Central memory CD8-positive, alpha-beta T cell (primary cell): ENCODE measurements around the gene PECR.

Experiments used
- ATAC-seq: fragments of 150-1000 bp; cut with Tn5 transposase; replicated peaks from 2 replicates; pipeline ENCODE4 v1.10.0; 2022; ENCODE audit warnings: mild to moderate bottlenecking, moderate FRiP score, moderate number of reproducible peaks; ENCODE audit not compliant: poor library complexity, severe bottlenecking; ENCODE audit errors: extremely low read depth
- DNase-seq, 2 donors: peaks; one replicate each; pipeline ENCODE4 v3.0.0; 2021; ENCODE audit warnings: low spot score in 2 of 2
- H3K27ac Mint-ChIP-seq: one replicate; pipeline ENCODE4 v1.8.0; 2022; ENCODE audit warnings: low read depth, mild to moderate bottlenecking, moderate library complexity, mixed read lengths
- H3K27me3 Mint-ChIP-seq: one replicate; pipeline ENCODE4 v1.8.0; 2022; ENCODE audit warnings: mixed read lengths
- H3K36me3 Mint-ChIP-seq: one replicate; pipeline ENCODE4 v1.8.0; 2022; ENCODE audit warnings: mild to moderate bottlenecking, moderate library complexity, mixed read lengths; ENCODE audit not compliant: insufficient read depth
- H3K4me1 Mint-ChIP-seq: one replicate; pipeline ENCODE4 v1.8.0; 2022; ENCODE audit warnings: mixed read lengths
- H3K4me3 Mint-ChIP-seq: one replicate; pipeline ENCODE4 v1.8.0; 2022; ENCODE audit warnings: mild to moderate bottlenecking, moderate library complexity, mixed read lengths
- H3K9me3 Mint-ChIP-seq: one replicate; pipeline ENCODE4 v1.8.0; 2022; ENCODE audit warnings: mixed read lengths

PECR gene

DNA sequence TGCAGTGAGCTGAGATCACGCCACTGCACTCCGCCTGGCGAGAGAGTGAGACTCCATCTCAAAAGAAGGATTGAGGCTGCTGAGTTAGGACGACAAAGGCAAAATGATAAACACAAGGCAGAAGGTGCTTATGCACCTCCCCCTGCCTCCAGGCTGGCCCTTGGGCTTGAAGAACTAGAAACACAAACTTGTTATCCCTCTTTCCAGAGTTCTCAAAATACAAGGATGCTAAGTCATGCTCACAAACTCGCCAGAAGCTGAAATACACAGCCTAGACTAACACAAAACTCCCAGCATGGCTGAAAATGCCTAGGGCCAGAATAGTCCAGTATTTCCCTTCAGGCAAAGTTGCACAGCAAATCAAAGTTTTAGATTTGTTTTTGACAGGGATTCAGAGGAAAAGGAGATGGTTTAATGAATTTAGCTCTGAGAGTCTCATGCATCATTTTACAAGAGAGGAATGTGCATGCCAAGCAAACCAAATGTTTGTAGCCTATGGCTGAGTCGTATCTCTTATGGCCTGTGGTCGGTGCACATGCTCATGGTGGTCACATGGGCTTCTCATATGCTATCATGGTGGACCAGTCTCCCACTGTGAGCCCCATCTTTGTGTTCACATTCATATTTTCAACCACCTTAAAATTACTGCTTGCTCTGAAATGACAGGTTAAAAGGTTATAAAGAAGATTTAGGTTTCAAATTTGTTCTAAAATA lies 52.0 kb downstream of the PECR start:
- no peak for DNase-seq
- no peaks in the 10 kb centered on the region for H3K27me3 Mint-ChIP-seq
- H3K27ac Mint-ChIP-seq: no peak overlapping the region
- H3K4me3 Mint-ChIP-seq: no peak overlapping the region
- no peaks in the 10 kb centered on the region for H3K4me1 Mint-ChIP-seq
- H3K36me3 Mint-ChIP-seq: peaks cover 3% of the 10 kb centered on the region
- ATAC-seq: no peak
- H3K9me3 Mint-ChIP-seq: no peaks in the 10 kb centered on the region

DNA sequence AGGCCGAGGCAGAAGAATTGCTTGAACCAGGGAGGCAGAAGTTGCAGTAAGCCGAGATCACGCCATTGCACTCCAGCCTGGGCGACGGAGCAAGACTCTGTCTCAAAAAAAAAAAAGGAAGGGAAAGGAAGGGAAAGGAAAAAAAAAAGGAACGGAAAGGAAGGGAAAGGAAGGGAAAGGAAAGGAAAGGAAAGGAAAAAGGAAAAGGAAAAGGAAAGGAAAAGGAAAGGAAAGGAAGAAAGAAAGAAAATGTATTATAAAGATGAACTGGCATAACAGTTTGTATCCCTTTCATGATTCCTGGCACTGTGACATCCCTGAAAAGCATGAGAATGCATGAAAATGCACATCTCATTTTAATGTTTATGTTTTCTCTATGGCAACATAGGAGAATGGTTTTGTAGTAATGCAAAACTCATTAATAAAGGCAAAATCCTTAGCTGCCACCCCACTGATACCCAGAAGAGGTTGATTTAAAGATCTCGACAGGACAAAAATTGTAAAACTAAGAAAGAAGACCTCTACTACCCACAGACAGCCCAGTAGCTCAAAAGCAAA lies 56.8 kb downstream of the PECR start:
- Mint-ChIP-seq H3K4me1 (peaks cover 5% of the 10 kb centered on the region), H3K27me3 (no peaks in the 10 kb centered on the region), H3K9me3 (no peaks in the 10 kb centered on the region), H3K4me3 (no peak overlapping the region), H3K27ac (no peak overlapping the region), H3K36me3 (peaks cover 4% of the 10 kb centered on the region)
- ATAC-seq: no peak
- no peak for DNase-seq

DNA sequence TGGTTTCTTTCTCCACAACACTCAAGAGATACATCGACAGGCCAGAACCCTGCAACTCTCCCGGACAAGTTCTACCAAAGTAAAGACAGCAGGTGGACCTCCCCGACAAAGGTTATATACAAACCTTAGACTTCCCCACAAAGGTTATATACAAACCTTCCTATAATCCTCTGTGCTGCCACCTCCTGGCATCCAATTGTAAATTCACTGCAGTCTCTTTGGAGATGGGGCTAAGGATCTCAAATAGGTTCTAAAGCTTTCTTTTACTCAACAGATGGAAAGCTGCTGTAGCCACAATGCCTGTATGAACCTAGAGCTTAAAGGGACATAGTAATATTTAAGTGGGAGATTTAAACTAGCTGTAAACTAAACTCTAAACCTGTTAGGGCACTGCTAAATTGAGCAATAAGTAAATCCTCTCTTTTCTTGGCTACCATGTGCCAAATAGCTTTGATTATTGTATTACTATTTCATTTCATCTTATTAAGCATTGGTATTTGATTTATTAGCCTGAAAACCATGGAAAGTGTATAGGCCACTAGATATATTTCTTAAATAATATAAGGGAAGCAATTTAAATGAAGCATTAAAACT lies 58.5 kb downstream of the PECR start:
- H3K4me3 Mint-ChIP-seq: no peak overlapping the region
- H3K27me3 Mint-ChIP-seq: no peaks in the 10 kb centered on the region
- no peak overlapping the region for H3K27ac Mint-ChIP-seq
- DNase-seq (peak in 1 of 2 donors; percentile 21), ATAC-seq (peak; percentile 49)
- H3K9me3 Mint-ChIP-seq: no peaks in the 10 kb centered on the region
- H3K4me1 Mint-ChIP-seq: peaks cover 5% of the 10 kb centered on the region
- H3K36me3 Mint-ChIP-seq: peaks cover 4% of the 10 kb centered on the region

DNA sequence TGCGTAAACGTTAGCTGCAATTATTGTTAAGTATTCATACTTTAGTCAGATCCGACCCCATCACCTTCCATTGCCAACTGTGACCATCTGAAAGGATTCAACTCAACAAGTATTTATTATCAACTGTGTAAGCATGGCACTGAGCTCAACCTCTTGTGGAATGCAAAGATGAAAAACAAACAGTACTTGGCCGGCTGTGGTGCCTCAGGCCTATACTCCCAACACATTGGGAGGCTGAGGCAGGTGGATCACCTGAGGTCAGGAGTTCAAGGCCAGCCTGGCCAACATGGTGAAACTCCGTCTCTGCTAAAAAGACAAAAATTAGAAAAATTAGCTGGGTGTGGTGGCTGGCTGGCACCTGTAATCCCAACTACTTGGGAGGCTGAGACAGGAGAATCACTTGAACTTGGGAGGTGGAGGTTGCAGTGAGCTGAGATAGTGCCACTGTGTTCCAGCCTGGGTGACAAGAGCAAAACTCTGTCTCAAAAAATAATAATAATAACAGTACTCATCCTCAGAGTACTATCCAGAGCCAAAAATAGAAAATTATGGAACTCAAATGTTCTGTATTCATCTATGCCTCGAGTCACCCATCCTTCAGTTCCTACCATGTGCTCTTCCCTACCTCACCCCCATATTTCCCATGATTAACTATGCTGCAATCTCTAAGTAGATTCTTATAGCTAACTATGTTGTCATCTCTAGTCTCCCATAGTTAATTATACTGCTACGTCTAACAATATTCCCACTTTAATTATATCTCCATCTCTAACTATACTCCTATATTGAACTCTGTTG lies 59.6 kb downstream of the PECR start:
- ATAC-seq: no peak
- no peaks in the 10 kb centered on the region for H3K27me3 Mint-ChIP-seq
- DNase-seq: no peak
- no peaks in the 10 kb centered on the region for H3K9me3 Mint-ChIP-seq
- H3K27ac Mint-ChIP-seq: no peak overlapping the region
- H3K36me3 Mint-ChIP-seq: peaks cover 2% of the 10 kb centered on the region
- H3K4me3 Mint-ChIP-seq: no peak overlapping the region
- peaks cover 10% of the 10 kb centered on the region for H3K4me1 Mint-ChIP-seq

DNA sequence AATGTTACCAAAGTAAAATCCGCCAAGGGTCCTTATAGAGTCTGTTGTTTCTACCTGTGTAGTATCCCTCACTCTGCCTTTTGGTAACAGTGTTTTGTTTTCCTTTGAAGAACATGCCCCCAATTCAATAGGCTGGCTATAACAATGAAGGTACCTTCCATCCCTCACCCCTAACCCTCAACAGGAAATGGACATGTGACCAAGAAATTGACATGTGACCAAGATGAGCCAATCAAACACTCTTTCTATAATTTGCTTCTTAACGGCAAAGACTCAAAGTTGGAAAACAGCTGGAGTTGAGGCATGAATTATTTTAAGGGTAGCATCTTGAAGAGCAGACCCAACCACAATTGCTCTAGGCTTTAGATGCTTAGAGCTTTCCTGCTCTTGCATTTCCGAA lies 62.9 kb downstream of the PECR start:
- DNase-seq: no peak
- Mint-ChIP-seq H3K4me1 (peaks cover 38% of the 10 kb centered on the region), H3K27ac (no peak overlapping the region), H3K36me3 (peaks cover 6% of the 10 kb centered on the region), H3K9me3 (no peaks in the 10 kb centered on the region), H3K4me3 (no peak overlapping the region), H3K27me3 (no peaks in the 10 kb centered on the region)
- no peak for ATAC-seq

DNA sequence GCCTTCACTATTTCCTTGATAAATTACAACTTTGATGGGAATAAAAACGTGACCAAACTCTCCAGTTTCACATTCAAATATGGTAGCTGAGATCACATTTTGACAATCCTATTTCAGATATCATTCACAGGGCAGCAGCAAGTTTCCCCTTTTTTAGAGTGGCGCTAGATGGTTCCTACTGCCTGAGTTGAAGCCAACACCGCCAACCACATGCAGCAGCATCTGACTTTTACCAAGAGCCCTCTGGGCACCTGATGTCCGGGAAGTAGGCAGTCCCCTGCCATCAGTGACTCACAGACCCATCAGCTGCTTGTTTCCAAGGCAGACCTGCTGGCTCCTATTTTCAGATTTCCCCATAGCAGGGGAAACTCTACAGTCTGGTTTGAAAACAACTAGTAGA lies 64.2 kb downstream of the PECR start:
- H3K9me3 Mint-ChIP-seq: no peaks in the 10 kb centered on the region
- no peaks in the 10 kb centered on the region for H3K27me3 Mint-ChIP-seq
- peak overlapping the region; percentile 29 for H3K4me3 Mint-ChIP-seq
- no peak for DNase-seq
- H3K36me3 Mint-ChIP-seq: peaks cover 8% of the 10 kb centered on the region
- H3K27ac Mint-ChIP-seq: peak overlapping the region; percentile 93
- H3K4me1 Mint-ChIP-seq: peaks cover 45% of the 10 kb centered on the region
- ATAC-seq: no peak

DNA sequence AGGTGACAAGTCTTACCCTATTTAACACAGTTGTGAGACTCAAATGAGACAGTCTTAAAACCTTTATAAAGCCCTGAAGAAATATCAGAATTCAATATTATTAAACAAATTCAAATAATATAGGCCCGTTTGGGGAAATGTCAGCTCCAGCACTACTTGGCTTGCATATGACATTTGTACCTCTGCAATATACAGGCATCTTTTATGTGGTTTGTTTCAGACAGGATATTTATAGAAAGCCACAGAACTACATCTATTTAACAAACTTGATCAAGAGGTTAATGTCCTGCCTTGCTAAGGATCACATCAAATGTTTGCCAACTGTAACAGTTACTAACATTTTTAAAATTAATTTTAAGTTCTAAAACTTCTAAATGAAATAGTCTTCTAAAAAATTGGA lies 65.0 kb downstream of the PECR start:
- peak; percentile 53 for ATAC-seq

DNA sequence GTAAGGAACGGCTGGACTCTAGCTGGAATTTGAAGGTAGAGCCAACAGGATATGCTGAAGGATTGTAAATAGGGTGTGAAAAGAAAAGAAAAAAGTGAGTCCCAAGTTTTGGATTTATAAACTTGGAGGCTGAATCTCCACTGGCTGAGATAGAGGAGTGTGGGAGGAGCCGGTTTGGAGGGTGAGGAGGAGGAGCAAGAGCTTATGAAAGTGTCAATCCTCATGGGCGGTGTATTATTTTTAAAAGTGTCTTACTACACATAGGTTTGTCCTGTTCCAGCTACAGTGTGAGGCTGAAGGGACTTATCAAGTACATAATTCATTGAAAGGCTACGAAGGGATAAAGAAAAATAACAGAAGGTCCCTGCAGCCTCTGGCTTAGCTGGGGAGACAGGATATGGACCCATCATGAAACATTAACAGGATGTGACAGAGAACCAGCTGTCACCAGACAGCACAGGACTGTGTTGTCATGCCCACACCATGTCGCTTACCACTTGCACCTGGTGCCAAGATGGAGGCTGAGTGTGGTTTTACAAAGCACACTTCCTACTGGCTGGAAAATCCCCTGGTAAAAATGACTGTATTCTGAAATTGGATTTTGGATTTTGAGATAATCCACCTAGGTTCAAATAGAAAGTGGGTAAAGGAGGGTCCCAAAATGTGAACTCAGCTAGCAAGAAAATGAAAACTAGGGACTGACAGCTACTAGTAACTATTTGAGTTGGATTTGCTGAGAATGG lies 65.7 kb downstream of the PECR start:
- peaks cover 58% of the 10 kb centered on the region for H3K4me1 Mint-ChIP-seq
- DNase-seq (peak in 1 of 2 donors; percentile 54), ATAC-seq (peak; percentile 92)

More for the DNA sequence above, 65.0 kb downstream of the PECR start:
- Mint-ChIP-seq H3K27ac (peak overlapping the region; percentile 93), H3K4me1 (peaks cover 53% of the 10 kb centered on the region), H3K27me3 (no peaks in the 10 kb centered on the region), H3K9me3 (no peaks in the 10 kb centered on the region), H3K4me3 (peak overlapping the region; percentile 43), H3K36me3 (peaks cover 8% of the 10 kb centered on the region)
- DNase-seq: no peak

DNA sequence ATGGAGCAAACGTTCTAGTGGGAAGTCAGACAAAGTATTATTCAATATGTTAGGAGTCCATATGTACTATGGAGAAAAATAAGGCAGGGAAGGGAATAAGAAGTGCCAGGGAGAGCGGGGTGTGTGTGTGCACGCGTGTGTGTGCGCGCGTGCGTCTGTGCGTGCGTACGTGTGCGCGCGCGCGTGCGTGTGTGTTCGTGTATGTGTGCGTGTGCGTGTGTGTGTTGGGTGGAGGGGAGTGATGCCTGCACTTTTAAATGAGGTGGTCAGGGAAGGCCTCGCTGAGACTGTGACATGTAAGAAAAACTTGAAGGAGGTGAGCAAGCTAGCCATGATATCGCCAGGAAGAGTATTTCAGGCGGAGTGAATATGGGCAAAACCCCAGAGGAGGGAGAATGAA lies 66.6 kb downstream of the PECR start:
- Mint-ChIP-seq H3K36me3 (peaks cover 6% of the 10 kb centered on the region), H3K27ac (peak overlapping the region; percentile 93)

More for the DNA sequence above, 65.7 kb downstream of the PECR start:
- no peaks in the 10 kb centered on the region for H3K9me3 Mint-ChIP-seq
- peak overlapping the region; percentile 43 for H3K4me3 Mint-ChIP-seq
- H3K36me3 Mint-ChIP-seq: peaks cover 6% of the 10 kb centered on the region
- H3K27me3 Mint-ChIP-seq: no peaks in the 10 kb centered on the region
- H3K27ac Mint-ChIP-seq: peak overlapping the region; percentile 93

DNA sequence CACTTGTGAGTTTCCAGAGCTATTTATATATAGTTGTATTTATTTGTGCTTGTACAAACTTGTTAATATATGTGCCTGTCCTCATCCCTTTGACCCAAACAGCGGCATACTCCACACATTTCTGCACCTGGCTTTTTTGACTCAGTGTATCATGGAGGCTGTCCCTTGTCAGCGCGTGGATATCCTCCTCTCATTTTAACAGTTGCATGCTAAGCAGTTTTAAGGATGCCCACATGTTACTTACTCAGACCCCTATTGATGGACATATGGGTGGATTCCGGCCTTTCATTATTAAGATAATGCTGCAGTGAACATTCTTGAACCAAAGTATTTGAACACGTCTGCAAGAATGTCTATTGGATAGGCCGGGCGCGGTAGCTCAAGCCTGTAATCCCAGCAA lies 67.6 kb downstream of the PECR start:
- Mint-ChIP-seq H3K9me3 (no peaks in the 10 kb centered on the region), H3K4me1 (peaks cover 58% of the 10 kb centered on the region), H3K27me3 (no peaks in the 10 kb centered on the region), H3K4me3 (peak overlapping the region; percentile 87), H3K27ac (no peak overlapping the region), H3K36me3 (peaks cover 6% of the 10 kb centered on the region)
- ATAC-seq (no peak), DNase-seq (no peak)

More for the DNA sequence above, 66.6 kb downstream of the PECR start:
- Mint-ChIP-seq H3K27me3 (no peaks in the 10 kb centered on the region), H3K4me3 (peak overlapping the region; percentile 43), H3K9me3 (no peaks in the 10 kb centered on the region), H3K4me1 (peaks cover 58% of the 10 kb centered on the region)
- no peak for DNase-seq
- ATAC-seq: no peak

DNA sequence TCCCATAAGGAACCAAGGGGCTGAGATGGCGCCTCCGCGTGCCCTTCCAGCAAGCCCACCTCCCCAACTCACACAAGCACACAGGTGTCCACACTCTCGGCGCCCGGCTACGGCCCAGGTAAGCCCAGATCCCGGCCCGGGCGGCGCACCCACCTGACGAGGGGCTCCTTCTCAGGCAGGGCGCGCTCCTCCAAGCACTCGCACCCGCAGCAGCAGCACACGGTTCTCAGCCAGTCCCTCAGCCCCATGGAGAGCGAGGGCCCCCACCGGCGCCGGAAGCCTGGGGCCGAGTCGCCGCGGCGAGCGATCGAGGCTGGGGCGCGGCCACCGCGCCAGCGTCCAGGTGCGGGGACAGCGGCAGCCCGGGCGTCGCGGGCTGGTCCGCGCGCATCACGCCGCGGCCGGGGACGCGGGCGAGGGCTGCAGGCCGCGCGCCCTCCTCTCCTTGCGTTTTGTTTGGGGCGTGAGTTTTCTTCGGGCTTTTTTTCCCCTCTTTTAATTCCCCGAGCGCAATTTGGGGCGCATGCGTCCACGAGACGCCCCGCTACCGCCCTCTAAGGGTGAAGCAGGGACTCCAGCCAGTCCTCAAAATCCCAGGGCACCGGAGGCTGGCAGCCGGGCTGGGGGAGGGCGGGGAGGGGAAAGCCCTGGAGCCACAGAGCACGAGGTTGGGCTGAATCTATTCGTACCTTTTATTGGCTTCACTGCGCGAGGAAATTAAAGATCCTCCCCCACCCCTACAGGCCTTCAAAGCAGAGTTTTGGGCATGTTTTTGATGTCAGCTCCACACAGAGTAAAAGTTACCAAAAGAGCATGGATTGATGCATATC lies 68.3 kb downstream of the PECR start, which contains the start of gene MREG:
TSS of gene MREG (minus strand) at position 472 of the 830 bp plus-strand sequence. CDS start at position 248, 224 bp downstream.
- peak; percentile 48 for ATAC-seq

More for the DNA sequence above, 68.3 kb downstream of the PECR start, which contains the start of gene MREG:
- Mint-ChIP-seq H3K4me3 (peak within 1 kb of the TSS; percentile 87), H3K9me3 (no peaks in the 10 kb centered on the region), H3K27ac (peak within 1 kb of the TSS; percentile 80), H3K27me3 (no peaks in the 10 kb centered on the region), H3K4me1 (peaks cover 58% of the 10 kb centered on the region), H3K36me3 (peaks cover 6% of the 10 kb centered on the region)
- peak; percentile 76 to 77 for DNase-seq
